H1 (cell line): ENCODE results near the gene LMTK3. TPM values are rescaled to one million over a fixed set of nuclear protein-coding genes. Genes with fewer than 3 reads are reported as not detected.
A peak's percentile ranks its signal among the peaks of the same experiment; 100 is the strongest.

Experiments used
- CTCF ChIA-PET: fragments of 300-600 bp; sonication (Branson Sonifier 250); formaldehyde crosslinking; loops from one replicate; lab custom pipeline; 2021; ENCODE audit not compliant: partially characterized antibody; lab: Charles Lee
- POLR2A ChIA-PET: fragments of 300-600 bp; sonication (Branson Sonifier 250); formaldehyde crosslinking; loops from one replicate; lab custom pipeline; 2021; ENCODE audit warnings: inconsistent platforms; ENCODE audit not compliant: partially characterized antibody; lab: Charles Lee
- DNase-seq, 2 experiments: peaks; one replicate each; pipeline versions ENCODE4 v3.0.0 to v3.0.0-alpha.2; 2010 to 2022; ENCODE audit warnings: low spot score in 2 of 2, low read depth in 1 of 2, mixed read lengths in 1 of 2
- FAIRE-seq: peaks from 2 replicates; lab custom pipeline; 2011; peaks lifted over from hg19 to GRCh38; lab: Jason Lieb, UNC
- H2AFZ ChIP-seq: 2 replicates; pipeline ENCODE4 v1.8.1; 2012; ENCODE audit warnings: low read length, inconsistent platforms
- H2AK5ac ChIP-seq: 2 replicates; pipeline ENCODE4 v1.6.1; 2013; ENCODE audit warnings: low read depth, low read length
- H2BK120ac ChIP-seq: replicated peaks from 2 replicates; pipeline ENCODE3; 2013; ENCODE audit warnings: low read depth, low read length, inconsistent platforms
- H2BK12ac ChIP-seq: 2 replicates; pipeline ENCODE4 v1.6.1; 2013; ENCODE audit warnings: low read depth, low read length
- H2BK15ac ChIP-seq: 2 replicates; pipeline ENCODE4 v1.6.1; 2013; ENCODE audit warnings: low read length
- H2BK20ac ChIP-seq: 2 replicates; pipeline ENCODE4 v1.6.1; 2013; ENCODE audit warnings: low read length
- H2BK5ac ChIP-seq: 2 replicates; pipeline ENCODE4 v1.6.1; 2013; ENCODE audit warnings: low read depth, low read length
- H3K14ac ChIP-seq: 2 replicates; pipeline ENCODE4 v1.6.1; 2013; ENCODE audit warnings: inconsistent platforms; ENCODE audit not compliant: insufficient read length
- H3K18ac ChIP-seq: 2 replicates; pipeline ENCODE4 v1.6.1; 2013; ENCODE audit warnings: low read length; ENCODE audit errors: extremely low read depth
- H3K23ac ChIP-seq: 2 replicates; pipeline ENCODE4 v1.6.1; 2013; ENCODE audit warnings: inconsistent platforms; ENCODE audit not compliant: insufficient read length
- H3K23me2 ChIP-seq: 2 replicates; pipeline ENCODE4 v1.6.1; 2013; ENCODE audit warnings: low read depth, low read length
- H3K27ac ChIP-seq: 2 replicates; pipeline ENCODE4 v1.6.1; 2011; ENCODE audit warnings: low read depth, low read length, inconsistent platforms
- H3K27me3 ChIP-seq, 4 experiments: replicated peaks in 1 of 4; 1 replicate in 1 of 4; 2 replicates in 3 of 4; pipeline versions ENCODE4 v1.6.1 to v1.8.1; 2011 to 2013; ENCODE audit warnings: low read length in 3 of 4, mild to moderate bottlenecking in 3 of 4, inconsistent platforms in 2 of 4, mixed read lengths in 2 of 4, moderate library complexity in 1 of 4; ENCODE audit not compliant: control insufficient read depth in 3 of 4, insufficient read depth in 3 of 4; ENCODE audit errors: extremely low read depth in 1 of 4
- H3K36me3 ChIP-seq, 4 experiments: 2 replicates each; pipeline versions ENCODE4 v1.6.1 to v1.8.1; 2011 to 2013; ENCODE audit warnings: mild to moderate bottlenecking in 4 of 4, low read length in 3 of 4, moderate library complexity in 2 of 4, control low read depth in 1 of 4, inconsistent platforms in 1 of 4; ENCODE audit not compliant: insufficient read depth in 4 of 4, control insufficient read depth in 2 of 4
- H3K4ac ChIP-seq: replicated peaks from 2 replicates; pipeline ENCODE3; 2013; ENCODE audit warnings: low read length, low read depth, mixed read lengths, inconsistent platforms; ENCODE audit not compliant: insufficient read length
- H3K4me1 ChIP-seq, 4 experiments: replicated peaks in 1 of 4; 1 replicate in 1 of 4; 2 replicates in 3 of 4; pipeline versions ENCODE4 v1.6.1 to v1.8.1; 2011 to 2013; ENCODE audit warnings: low read length in 3 of 4, inconsistent platforms in 2 of 4, mixed read lengths in 1 of 4; ENCODE audit not compliant: insufficient read depth in 4 of 4, control insufficient read depth in 3 of 4
- H3K4me2 ChIP-seq, 2 experiments: 2 replicates each; pipeline versions ENCODE4 v1.6.1 to v1.8.1; 2011 to 2013; ENCODE audit warnings: low read depth in 2 of 2, low read length in 2 of 2, control low read depth in 1 of 2, inconsistent platforms in 1 of 2, mild to moderate bottlenecking in 1 of 2; ENCODE audit not compliant: insufficient read depth in 1 of 2
- H3K4me3 ChIP-seq, 4 experiments: fragments of 200-600, 300-600 bp in 1 of 4; sonication (generic), shearing (Covaris generic), sonication (Bioruptor Twin) in 1 of 4; 2 replicates each; pipeline versions ENCODE4 v1.5.1 to v1.8.1; 2011 to 2016; ENCODE audit warnings: low read length in 4 of 4, low read depth in 3 of 4, control low read depth in 2 of 4, inconsistent platforms in 2 of 4, mild to moderate bottlenecking in 2 of 4, mixed read lengths in 1 of 4, moderate library complexity in 1 of 4; ENCODE audit not compliant: insufficient read depth in 2 of 4; ENCODE audit errors: extremely low read depth in 1 of 4
- H3K56ac ChIP-seq: replicated peaks from 2 replicates; pipeline ENCODE3; 2013; ENCODE audit warnings: low read depth, mild to moderate bottlenecking, mixed read lengths, low read length, inconsistent platforms; ENCODE audit not compliant: insufficient read length
- H3K79me1 ChIP-seq: 2 replicates; pipeline ENCODE4 v1.6.1; 2013; ENCODE audit warnings: low read depth, low read length, control low read depth
- H3K79me2 ChIP-seq, 2 experiments: 2 replicates each; pipeline versions ENCODE4 v1.6.1 to v1.8.1; 2012 to 2013; ENCODE audit warnings: low read length in 2 of 2, mild to moderate bottlenecking in 2 of 2, inconsistent platforms in 1 of 2; ENCODE audit not compliant: insufficient read depth in 2 of 2, control insufficient read depth in 1 of 2
- H3K9ac ChIP-seq, 4 experiments: replicated peaks in 1 of 4; 1 replicate in 1 of 4; 2 replicates in 3 of 4; pipeline versions ENCODE4 v1.6.1 to v1.8.1; 2011 to 2013; ENCODE audit warnings: low read depth in 3 of 4, low read length in 3 of 4, control low read depth in 2 of 4, mild to moderate bottlenecking in 2 of 4, moderate library complexity in 2 of 4, inconsistent platforms in 1 of 4; ENCODE audit errors: extremely low read depth in 1 of 4
- H3K9me3 ChIP-seq, 2 experiments: 2 replicates each; pipeline versions ENCODE4 v1.6.1 to v1.8.1; 2012 to 2013; ENCODE audit warnings: mild to moderate bottlenecking in 2 of 2, moderate library complexity in 2 of 2, control low read depth in 1 of 2, inconsistent platforms in 1 of 2, low read depth in 1 of 2, low read length in 1 of 2, mixed read lengths in 1 of 2; ENCODE audit not compliant: insufficient read depth in 2 of 2
- H4K20me1 ChIP-seq, 2 experiments: replicated peaks in 1 of 2; 2 replicates each; pipeline versions ENCODE3 to v1.8.1; 2011 to 2013; ENCODE audit warnings: inconsistent platforms in 2 of 2, low read length in 2 of 2, mild to moderate bottlenecking in 1 of 2; ENCODE audit not compliant: insufficient read depth in 2 of 2, control insufficient read depth in 1 of 2
- H4K5ac ChIP-seq: 2 replicates; pipeline ENCODE4 v1.6.1; 2013; ENCODE audit warnings: low read length, low read depth, mixed read lengths, inconsistent platforms; ENCODE audit not compliant: insufficient read length
- H4K8ac ChIP-seq: 2 replicates; pipeline ENCODE4 v1.8.0; 2013; ENCODE audit warnings: mild to moderate bottlenecking, moderate library complexity, low read length, inconsistent platforms; ENCODE audit not compliant: insufficient read depth; ENCODE audit errors: extremely low read depth
- H4K91ac ChIP-seq: replicated peaks from 2 replicates; pipeline ENCODE3; 2013; ENCODE audit warnings: low read length, mixed read lengths, inconsistent platforms; ENCODE audit not compliant: insufficient read length
- CREB1 ChIP-seq: IDR thresholded peaks from 2 replicates; pipeline ENCODE4 v1.6.1; 2012; ENCODE audit warnings: inconsistent platforms
- E2F6 ChIP-seq: IDR thresholded peaks from 2 replicates; pipeline ENCODE4 v1.6.1; 2012; ENCODE audit warnings: inconsistent platforms
- MAX ChIP-seq: IDR thresholded peaks from 2 replicates; pipeline ENCODE4 v1.6.1; 2012; ENCODE audit warnings: inconsistent platforms
- NANOG ChIP-seq: IDR thresholded peaks from 2 replicates; pipeline ENCODE4 v1.6.1; 2011; ENCODE audit warnings: low read length, low read depth, mild to moderate bottlenecking, inconsistent platforms; ENCODE audit not compliant: insufficient read depth, poor library complexity, severe bottlenecking
- RBBP5 ChIP-seq: IDR thresholded peaks from 2 replicates; pipeline ENCODE4 v1.7.1; 2012; ENCODE audit warnings: low read depth, mild to moderate bottlenecking, inconsistent platforms, low read length, moderate library complexity, borderline replicate concordance
- RNF2 ChIP-seq: fragments of 200-900, 300-1000 bp; sonication (generic); IDR thresholded peaks from 2 replicates; pipeline ENCODE4 v1.7.1; 2016; ENCODE audit warnings: borderline replicate concordance, low read depth, mild to moderate bottlenecking, antibody characterized with exemption, low read length; ENCODE audit not compliant: poor library complexity, severe bottlenecking; ENCODE audit errors: missing control alignments
- SIN3A ChIP-seq, 2 experiments: IDR thresholded peaks in 1 of 2; conservative IDR thresholded peaks in 1 of 2; 2 replicates each; pipeline ENCODE4 v1.6.1; 2011 to 2012; ENCODE audit warnings: low read length in 2 of 2, improper control_type of control experiment in 1 of 2, low read depth in 1 of 2, mild to moderate bottlenecking in 1 of 2
- TCF12 ChIP-seq: IDR thresholded peaks from 2 replicates; pipeline ENCODE4 v1.6.1; 2011; ENCODE audit warnings: low read depth, mild to moderate bottlenecking, low read length
- YY1 ChIP-seq: IDR thresholded peaks from 2 replicates; pipeline ENCODE4 v1.6.1; 2011; ENCODE audit warnings: low read depth, mild to moderate bottlenecking, low read length
- WGBS, 2 experiments: shearing (Covaris generic) in 1 of 2; methylation state at CpG; one replicate each; pipeline versions ENCODE4 v1.1.6 to v1.1.7; 2013 to 2015; ENCODE audit warnings: low lambda C conversion rate in 2 of 2, mixed read lengths in 2 of 2, inconsistent platforms in 1 of 2, low coverage in 1 of 2, missing lambda C conversion rate in 1 of 2; ENCODE audit not compliant: insufficient replicate concordance in 2 of 2, insufficient coverage in 1 of 2, insufficient read length in 1 of 2; ENCODE audit errors: extremely low coverage in 1 of 2, missing lambda C conversion rate in 1 of 2; 5-methylcytosine and 5-hydroxymethylcytosine counted together
- polyA plus RNA-seq, 7 experiments: library from polyadenylated mRNA; depleted of rRNA in 3 of 7; stranded (reverse) in 5 of 7; unstranded in 2 of 7; fragments of >200 nt in 5 of 7; fragments of 200-250 nt in 2 of 7; gene quantifications; 1 replicate in 5 of 7; 2 replicates in 1 of 7; 4 replicates in 1 of 7; pipeline versions ENCODE4 v1.2.1 to v1.2.3, GENCODE V29; 2011 to 2013; ENCODE audit warnings: missing spikeins in 2 of 7, mixed read lengths in 2 of 7
- total RNA-seq: library from RNA; stranded (reverse); fragmentation: NEBNext Ultra II Directional; extraction: Animal tissue kit (Norgen Biotek cat#: 25700); gene quantifications from 2 replicates; pipeline ENCODE4 v1.2.1, GENCODE V29; 2021

The LMTK3 gene
- total and polyA plus RNA-seq, 2 of the 8 experiments (the other 6 are each of a cell fraction or from before 2014, with no cell fraction given) = 2.7 to 12.4 TPM

GRCh38 chr19:48461982-48462655 lies 49.5 kb downstream of the LMTK3 start:
- Histone ChIP-seq H2AFZ (no peak overlapping the region), H2BK12ac (peak overlapping the region; percentile 75; the same call in 1 of the 2 replicates), H2AK5ac (peak overlapping the region; percentile 97), H3K4me2 (no peak overlapping the region), H3K4ac (no peak overlapping the region), H3K18ac (no peak overlapping the region), H3K9ac (no peak overlapping the region), H4K91ac (peak overlapping the region; percentile 56), H3K23me2 (no peaks in the 10 kb centered on the region), H2BK120ac (no peak overlapping the region), H2BK20ac (no peak overlapping the region), H3K23ac (no peak overlapping the region), H3K9me3 (peaks cover 0 to 6% of the 10 kb centered on the region in 2 experiments; a peak in 1 of 4 replicates), H3K27me3 (no peaks in the 10 kb centered on the region), H4K5ac (no peak overlapping the region), H3K79me1 (no peaks in the 10 kb centered on the region; the same call in 1 of the 2 replicates), H3K14ac (no peak overlapping the region), H2BK15ac (peak overlapping the region; percentile 81; the same call in 1 of the 2 replicates), H4K8ac (peak overlapping the region; percentile 76; the same call in 1 of the 2 replicates), H3K4me1 (peaks cover 0 to 2% (median under 1%) of the 10 kb centered on the region in 4 experiments; a peak in 1 of 7 replicates), H2BK5ac (no peak overlapping the region; the same call in 1 of the 2 replicates), H3K79me2 (no peaks in the 10 kb centered on the region), H3K56ac (no peak overlapping the region), H3K36me3 (peaks cover 0 to 7% (median 0%) of the 10 kb centered on the region in 4 experiments; a peak in 2 of 8 replicates), H3K4me3 (no peak overlapping the region), H3K27ac (no peak overlapping the region), H4K20me1 (no peaks in the 10 kb centered on the region)
- no peak for FAIRE-seq
- peak; percentile 75 to 88 for DNase-seq
- POLR2A ChIA-PET = interaction anchor here (0.7 to 3.0 kb wide), 16 partner anchors 9 to 154 kb away, joined by 3 to 17 read pairs (median 7); partner anchors contain the start of genes GRIN2D and GRWD1
- CTCF ChIA-PET = interaction anchor here (0.6 to 1.0 kb wide), 3 partner anchors 13 to 87 kb away, joined by 3 read pairs; no protein-coding TSS in a partner anchor
- 91% methylated on average over 49 of the region's 62 CpGs; no CpG with 5 or more reads in 1 of the 2 experiments for WGBS, 2 experiments
- peak; percentile 100 for TF ChIP-seq MAX
- 0 out of 2 replicates have a peak, but pooled peaks have one; percentile 65 for TF ChIP-seq TCF12
- TF ChIP-seq NANOG = peak; percentile 1
- peak; percentile 60; the same call in 1 of the 2 replicates for TF ChIP-seq CREB1
- TF ChIP-seq RBBP5 = no peak
- TF ChIP-seq RNF2 = peak; percentile 64
- TF ChIP-seq YY1 = peak; percentile 33; the same call in 1 of the 2 replicates
- peak in 1 of 2 experiments; percentile 83; a peak in 2 of 4 replicates for TF ChIP-seq SIN3A (conservative IDR thresholded peaks at IDR 0.05 in 1 of 2, IDR thresholded peaks at IDR 0.05 in 1 of 2; ENCODE audit: low read depth in 1 of 2, low read length in 2 of 2)
- TF ChIP-seq E2F6 = peak; percentile 98
